Measurements from ENCODE around the gene TATDN2. TPM values are rescaled to one million over a fixed set of nuclear protein-coding genes. Genes with fewer than 3 reads are reported as not detected.

TATDN2 gene
- polyA plus RNA-seq, 1 of the 3 experiments (the other 2 are of a cell fraction): 14.7 TPM

DNA sequence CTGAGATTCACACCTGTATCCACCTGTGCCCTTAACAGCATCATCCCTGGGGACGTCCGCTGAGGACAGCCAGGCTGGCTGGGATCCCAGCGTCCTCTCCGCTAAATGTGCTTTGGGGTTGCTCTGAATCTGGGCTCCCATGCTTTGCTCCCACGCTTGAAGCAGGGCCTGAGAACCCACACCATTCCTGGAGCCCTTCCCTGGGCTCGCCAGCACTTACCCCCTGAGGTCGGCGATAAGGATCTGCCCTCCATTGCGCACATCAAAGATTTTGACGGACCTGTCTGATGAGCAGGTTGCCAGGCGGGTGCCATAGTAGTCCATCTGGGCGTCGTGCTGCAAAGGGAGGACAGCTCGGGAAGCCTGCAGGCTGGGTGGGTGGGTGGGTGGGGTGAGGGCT, 66.8 kb downstream of the TATDN2 start:
- Histone ChIP-seq H4K20me1 (ENCODE audit: insufficient read depth) (peaks cover 47% of the 10 kb centered on the region), H3F3A (replicated peaks; ENCODE audit: insufficient read depth) (no peaks in the 10 kb centered on the region), H3K4me1 (ENCODE audit: control insufficient read depth in 1 of 2, insufficient read depth in 2 of 2, low read depth in 1 of 2, low read length in 1 of 2) (peaks cover 7 to 10% of the 10 kb centered on the region in 2 experiments; a peak in 3 of 4 replicates), H3K36me3 (replicated peaks in 1 of 2; ENCODE audit: control insufficient read depth in 1 of 2, insufficient read depth in 2 of 2, low read length in 1 of 2) (peaks cover 73 to 82% of the 10 kb centered on the region in 2 experiments), H3K9me2 (no peaks in the 10 kb centered on the region), H3K27ac (ENCODE audit: low read depth in 2 of 2, low read length in 1 of 2) (no peak overlapping the region), H3K9me3 (no peaks in the 10 kb centered on the region), H3K79me2 (ENCODE audit: insufficient read depth) (peaks cover 59% of the 10 kb centered on the region), H3K9ac (no peak overlapping the region), H3K27me3 (ENCODE audit: insufficient read depth) (no peaks in the 10 kb centered on the region), H2AFZ (ENCODE audit: low read depth) (no peak overlapping the region), H3K4me2 (no peak overlapping the region), H3K4me3 (ENCODE audit: low read depth in 2 of 2, low read length in 1 of 2) (no peak overlapping the region)
- POLR2A ChIA-PET: no interaction called here
- TF ChIP-seq SMC3 (IDR thresholded peaks at IDR 0.05; ENCODE audit: low read depth, low read length): no peak
- TF ChIP-seq TAF1 (IDR thresholded peaks at IDR 0.05; ENCODE audit: borderline replicate concordance, low read depth, low read length): no peak
- CTCF ChIA-PET: no interaction called here
- DNase-seq: no peak
- WGBS (ENCODE audit: low lambda C conversion rate): 97% methylated on average over 13 of the region's 14 CpGs

DNA sequence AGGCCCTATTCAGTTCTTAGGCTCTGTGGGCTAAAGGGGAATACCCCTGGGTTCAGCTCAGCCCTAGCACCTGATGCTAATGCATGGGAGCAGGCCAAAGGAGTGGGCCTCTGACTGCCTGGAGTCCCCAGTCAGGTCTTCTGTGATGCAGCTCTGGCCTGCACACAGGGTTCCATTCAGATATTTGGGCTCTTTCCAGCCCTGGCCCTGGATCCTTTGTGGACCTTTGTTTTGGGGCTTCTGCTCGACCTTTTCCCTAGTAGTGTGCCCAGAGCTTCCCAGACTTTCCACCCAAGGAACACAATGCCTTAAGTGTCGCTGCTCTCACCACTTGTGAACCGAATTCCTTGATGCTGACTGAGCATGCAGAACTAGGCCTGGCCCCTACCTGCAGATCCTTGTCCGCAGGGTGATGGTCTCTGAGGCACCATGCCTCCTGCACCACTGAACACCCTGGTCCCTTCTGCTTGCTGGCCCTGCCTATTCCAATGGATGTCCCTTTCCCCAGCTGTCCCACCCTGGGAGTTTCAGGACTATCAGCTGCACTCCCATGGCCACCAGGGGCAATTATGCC, 67.6 kb downstream of the TATDN2 start:
- no peak for DNase-seq
- no peak overlapping the region for H3K9ac ChIP-seq
- H3K27ac ChIP-seq (ENCODE audit: low read depth in 2 of 2, low read length in 1 of 2): no peak overlapping the region
- peaks cover 66% of the 10 kb centered on the region for H3K79me2 ChIP-seq (ENCODE audit: insufficient read depth)
- ChIA-PET POLR2A (no interaction called here), CTCF (no interaction called here)
- no peaks in the 10 kb centered on the region for H3K9me2 ChIP-seq
- H3F3A ChIP-seq (replicated peaks; ENCODE audit: insufficient read depth): no peaks in the 10 kb centered on the region
- peaks cover 66 to 77% of the 10 kb centered on the region in 2 experiments for H3K36me3 ChIP-seq (replicated peaks in 1 of 2; ENCODE audit: control insufficient read depth in 1 of 2, insufficient read depth in 2 of 2, low read length in 1 of 2)
- no peaks in the 10 kb centered on the region for H3K9me3 ChIP-seq
- TF ChIP-seq RXRA (IDR thresholded peaks at IDR 0.05; ENCODE audit: borderline replicate concordance, low read depth) (no peak), FOXJ3 (CRISPR knock-in tag; IDR thresholded peaks at IDR 0.05) (no peak), EP300 (IDR thresholded peaks at IDR 0.05; ENCODE audit: borderline replicate concordance in 1 of 2, low read depth in 1 of 2, low read length in 1 of 2) (no peak), MEF2A (IDR thresholded peaks at IDR 0.05; ENCODE audit: borderline replicate concordance, low read depth) (no peak), NFIC (IDR thresholded peaks at IDR 0.05; ENCODE audit: borderline replicate concordance) (no peak), FOSL2 (IDR thresholded peaks at IDR 0.05; ENCODE audit: borderline replicate concordance, low read depth) (no peak), ELF1 (IDR thresholded peaks at IDR 0.05) (no peak), EZH2phosphoT487 (IDR thresholded peaks at IDR 0.05; ENCODE audit: borderline replicate concordance, low read depth) (no peak)
- TF ChIP-seq, protein P1, sequence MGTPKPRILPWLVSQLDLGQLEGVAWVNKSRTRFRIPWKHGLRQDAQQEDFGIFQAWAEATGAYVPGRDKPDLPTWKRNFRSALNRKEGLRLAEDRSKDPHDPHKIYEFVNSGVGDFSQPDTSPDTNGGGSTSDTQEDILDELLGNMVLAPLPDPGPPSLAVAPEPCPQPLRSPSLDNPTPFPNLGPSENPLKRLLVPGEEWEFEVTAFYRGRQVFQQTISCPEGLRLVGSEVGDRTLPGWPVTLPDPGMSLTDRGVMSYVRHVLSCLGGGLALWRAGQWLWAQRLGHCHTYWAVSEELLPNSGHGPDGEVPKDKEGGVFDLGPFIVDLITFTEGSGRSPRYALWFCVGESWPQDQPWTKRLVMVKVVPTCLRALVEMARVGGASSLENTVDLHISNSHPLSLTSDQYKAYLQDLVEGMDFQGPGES (IDR thresholded peaks at IDR 0.05; ENCODE audit: low read depth, low read length): no peak
- no peak overlapping the region for H3K4me2 ChIP-seq
- WGBS (ENCODE audit: low lambda C conversion rate): 97% methylated on average over 3 of the region's 4 CpGs
- no peak overlapping the region for H2AFZ ChIP-seq (ENCODE audit: low read depth)
- H3K4me3 ChIP-seq (ENCODE audit: low read depth in 2 of 2, low read length in 1 of 2): no peak overlapping the region
- no peaks in the 10 kb centered on the region for H3K27me3 ChIP-seq (ENCODE audit: insufficient read depth)
- peaks cover 7 to 8% of the 10 kb centered on the region in 2 experiments; a peak in 3 of 4 replicates for H3K4me1 ChIP-seq (ENCODE audit: control insufficient read depth in 1 of 2, insufficient read depth in 2 of 2, low read depth in 1 of 2, low read length in 1 of 2)
- peaks cover 41% of the 10 kb centered on the region for H4K20me1 ChIP-seq (ENCODE audit: insufficient read depth)

Data from SK-N-SH (cell line).